SW480 (cell line): ENCODE results near the gene PLAGL2.
"Not testable (repeated sequence)": the region's sequence is repeated elsewhere in the genome, so short reads cannot be mapped to it uniquely, and the experiment has no call there.

ENCODE experiments used
- DNase-seq: peaks from one replicate; pipeline ENCODE4 v3.0.0-alpha.2; 2016; ENCODE audit warnings: low spot score

The PLAGL2 gene

DNA sequence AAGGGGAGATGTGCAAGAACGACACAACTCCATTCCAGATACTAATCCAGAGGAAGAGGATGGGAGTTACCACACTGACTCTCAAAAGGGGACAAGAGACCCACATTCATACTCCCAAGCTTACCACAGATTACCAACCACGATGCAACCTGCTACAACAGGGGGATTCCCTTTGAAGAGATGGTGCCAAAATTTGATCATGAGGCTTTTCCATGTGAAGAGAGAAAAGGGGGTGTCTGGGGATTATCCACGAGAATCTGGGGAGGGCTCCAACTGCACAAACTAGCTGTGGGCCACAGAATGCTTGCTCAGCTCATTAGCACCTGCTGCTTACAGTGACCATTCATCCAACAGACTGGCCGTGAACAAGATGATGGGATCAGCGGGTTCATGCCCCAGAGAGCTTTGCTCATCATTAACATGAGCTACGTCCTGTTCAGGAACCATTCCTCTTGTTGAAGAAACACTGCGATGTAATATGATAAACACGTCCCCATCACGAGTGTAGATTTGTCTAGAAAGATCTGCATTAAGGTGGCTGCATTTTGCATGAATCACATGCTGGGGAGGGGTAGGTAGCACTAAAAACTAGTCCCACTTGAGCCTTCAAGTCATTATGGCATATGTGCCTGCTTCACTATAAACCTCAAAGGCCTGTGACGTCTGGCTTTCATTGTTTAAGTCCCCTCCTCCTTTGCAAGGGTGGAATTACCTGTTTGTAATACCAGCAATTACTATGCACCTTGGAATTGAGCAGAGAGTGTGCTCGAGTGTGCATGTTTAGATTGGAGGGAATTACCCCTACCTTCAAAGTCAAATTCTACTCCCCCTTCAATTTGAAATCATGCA is 4.0 kb downstream of the PLAGL2 start:
- no peak for DNase-seq

DNA sequence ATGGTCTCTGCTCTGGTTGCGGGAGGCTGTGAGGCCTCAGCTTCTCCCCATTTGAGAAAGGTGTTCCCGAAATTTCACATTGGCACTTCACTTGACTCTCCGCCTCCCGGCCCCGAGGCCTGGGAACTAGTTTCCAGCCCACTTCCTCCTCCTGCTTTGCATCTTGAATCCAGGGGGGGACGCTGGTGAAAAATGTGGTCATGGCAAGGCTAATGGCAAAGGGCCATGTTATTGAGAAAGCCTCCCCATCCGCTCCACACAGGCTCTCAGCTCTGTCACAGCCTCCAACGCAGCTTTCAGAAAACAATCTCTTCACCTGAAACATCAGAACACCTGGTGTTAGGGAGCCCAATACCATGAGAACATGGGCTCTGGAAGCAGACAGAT is 5.6 kb downstream of the PLAGL2 start:
- no peak for DNase-seq

DNA sequence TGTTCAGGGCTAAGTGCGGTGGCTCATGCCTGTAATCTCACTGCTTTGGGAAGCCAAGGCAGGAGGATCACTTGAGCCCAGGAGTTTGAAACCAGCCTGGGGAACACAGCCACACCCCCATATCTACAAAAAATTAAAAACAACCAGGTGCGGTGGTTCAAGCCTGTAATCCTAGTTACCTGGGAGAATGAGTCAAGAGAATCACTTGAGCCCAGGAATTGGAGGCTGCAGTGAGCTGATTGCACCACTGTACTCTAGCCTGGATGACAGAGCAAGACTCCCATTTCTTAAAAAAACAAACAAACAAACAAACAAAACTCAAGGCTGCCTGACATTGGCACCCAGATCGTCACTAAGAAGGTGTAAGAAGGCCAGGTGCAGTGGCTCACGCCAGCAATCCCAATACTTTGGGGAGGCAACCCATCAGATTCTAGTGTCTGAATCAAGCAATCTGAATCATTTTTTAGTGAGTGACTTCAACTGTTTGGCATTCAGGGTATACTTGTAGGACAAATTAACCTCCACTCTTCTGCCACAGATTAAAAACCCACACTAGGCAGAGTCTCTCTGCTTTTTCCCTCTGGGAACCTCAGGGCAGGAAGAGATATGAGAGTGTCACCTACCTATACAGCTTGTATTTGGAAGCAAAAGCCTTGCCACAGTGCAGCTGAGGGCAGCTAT is 6.1 kb downstream of the PLAGL2 start:
- DNase-seq = no peak

- no peak for DNase-seq
These were observed 8.5 kb downstream of the PLAGL2 start for GRCh38 chr20:32199006-32199405.

- DNase-seq = not testable (repeated sequence)
These were observed 10.4 kb downstream of the PLAGL2 start for GRCh38 chr20:32197136-32197535.

GRCh38 chr20:32196613-32197012 is 10.9 kb downstream of the PLAGL2 start:
- DNase-seq = not testable (repeated sequence)

GRCh38 chr20:32195581-32195980 is 12.0 kb downstream of the PLAGL2 start:
- no peak for DNase-seq

GRCh38 chr20:32193996-32194395 is 13.5 kb downstream of the PLAGL2 start:
- DNase-seq = no peak

DNA sequence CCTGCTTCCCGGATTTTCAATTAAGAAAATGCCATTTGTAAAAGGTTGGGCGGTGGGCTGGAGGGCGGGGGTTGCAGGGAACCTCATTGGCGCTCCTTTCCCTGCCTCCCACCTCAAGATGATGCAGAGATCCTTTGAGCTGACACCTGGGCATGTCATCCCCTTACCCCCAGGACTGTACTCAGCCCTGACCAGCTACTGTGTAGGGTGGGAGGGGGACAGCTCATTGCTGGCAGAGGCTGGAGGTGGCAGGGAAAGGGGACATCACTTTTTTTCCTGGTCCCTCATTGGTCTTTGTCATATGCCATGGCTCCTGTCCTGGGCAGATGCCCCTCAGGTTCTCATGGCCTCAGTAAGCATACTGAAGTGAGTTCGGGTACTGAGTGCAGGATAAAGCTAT is 14.2 kb downstream of the PLAGL2 start:
- not testable (repeated sequence) for DNase-seq

GRCh38 chr20:32192698-32193097 is 14.8 kb downstream of the PLAGL2 start:
- DNase-seq = no peak

DNA sequence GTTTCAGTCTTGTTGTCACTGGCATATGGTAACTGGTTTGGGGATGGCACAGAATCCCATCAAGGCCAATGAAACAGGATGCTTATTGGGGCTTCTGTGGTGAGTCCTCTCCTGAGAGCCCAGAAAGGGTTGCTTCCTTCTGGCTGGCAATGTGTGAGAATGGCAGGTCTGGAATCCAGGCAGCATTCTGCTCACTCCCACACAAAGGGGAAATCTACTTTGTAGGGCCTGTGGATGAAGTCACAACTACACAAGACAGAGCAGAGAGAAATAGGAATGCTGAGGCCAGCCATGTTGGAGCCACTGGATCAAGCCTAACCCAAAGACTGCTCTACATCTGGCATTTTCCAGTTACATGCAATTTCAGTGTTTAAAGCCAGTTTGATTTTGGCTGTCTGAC is 15.7 kb downstream of the PLAGL2 start:
- no peak for DNase-seq

GRCh38 chr20:32191422-32191821 is 16.1 kb downstream of the PLAGL2 start:
- no peak for DNase-seq

DNA sequence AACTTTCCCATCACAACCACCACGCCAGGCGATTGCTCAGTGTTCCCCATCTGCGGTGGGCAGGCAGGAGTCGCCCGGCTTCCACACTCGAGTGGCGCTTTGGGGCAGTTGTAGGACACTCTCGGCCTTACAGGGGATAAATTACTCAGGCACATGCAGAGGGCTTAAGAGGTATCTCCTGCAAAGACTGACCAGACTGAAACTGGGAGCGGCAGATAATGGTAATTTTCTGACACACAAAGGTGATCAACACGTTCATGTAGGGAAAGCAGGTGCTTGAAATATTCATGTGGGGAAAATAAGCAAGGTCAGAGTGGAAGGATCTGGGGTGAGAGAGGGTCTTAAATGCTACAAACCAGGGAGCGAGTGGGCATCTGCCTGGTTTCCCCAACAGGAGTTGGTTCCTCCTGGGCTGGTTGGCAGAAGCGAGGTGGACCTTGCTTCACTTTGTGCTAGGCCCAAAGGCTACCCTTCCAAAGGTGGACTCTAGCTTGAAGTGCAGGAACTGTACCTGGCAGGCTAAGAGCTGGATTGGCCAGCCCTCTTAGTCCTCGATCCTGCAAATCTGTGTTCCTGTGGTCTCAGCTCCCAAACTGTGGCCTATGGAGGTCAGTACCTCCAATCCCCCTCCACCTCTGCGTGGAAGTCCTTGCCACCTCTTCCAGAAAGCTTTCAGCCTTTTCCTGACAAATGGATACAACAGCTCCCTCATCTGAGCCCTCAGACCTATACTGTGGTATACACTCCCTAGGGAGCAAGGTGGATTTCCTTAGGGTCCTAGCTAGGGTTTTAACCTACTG is 16.7 kb downstream of the PLAGL2 start:
- DNase-seq = no peak

GRCh38 chr20:32189691-32190615 is 17.6 kb downstream of the PLAGL2 start:
- DNase-seq = no peak

DNA sequence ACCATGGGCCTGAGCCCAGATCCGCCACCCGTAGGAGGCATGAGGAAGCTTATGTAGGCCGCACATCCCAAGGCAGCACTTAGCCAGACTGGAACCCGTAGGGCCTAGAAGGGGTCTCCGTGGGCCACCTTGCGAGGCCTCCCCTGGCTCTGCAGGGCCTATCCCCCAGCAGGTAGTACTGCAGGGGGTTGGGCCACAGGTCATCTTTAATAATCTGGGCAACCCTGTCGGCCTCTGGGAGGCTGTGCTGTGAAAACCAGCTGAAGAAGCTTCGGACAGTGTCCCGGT is 18.5 kb downstream of the PLAGL2 start:
- no peak for DNase-seq

DNA sequence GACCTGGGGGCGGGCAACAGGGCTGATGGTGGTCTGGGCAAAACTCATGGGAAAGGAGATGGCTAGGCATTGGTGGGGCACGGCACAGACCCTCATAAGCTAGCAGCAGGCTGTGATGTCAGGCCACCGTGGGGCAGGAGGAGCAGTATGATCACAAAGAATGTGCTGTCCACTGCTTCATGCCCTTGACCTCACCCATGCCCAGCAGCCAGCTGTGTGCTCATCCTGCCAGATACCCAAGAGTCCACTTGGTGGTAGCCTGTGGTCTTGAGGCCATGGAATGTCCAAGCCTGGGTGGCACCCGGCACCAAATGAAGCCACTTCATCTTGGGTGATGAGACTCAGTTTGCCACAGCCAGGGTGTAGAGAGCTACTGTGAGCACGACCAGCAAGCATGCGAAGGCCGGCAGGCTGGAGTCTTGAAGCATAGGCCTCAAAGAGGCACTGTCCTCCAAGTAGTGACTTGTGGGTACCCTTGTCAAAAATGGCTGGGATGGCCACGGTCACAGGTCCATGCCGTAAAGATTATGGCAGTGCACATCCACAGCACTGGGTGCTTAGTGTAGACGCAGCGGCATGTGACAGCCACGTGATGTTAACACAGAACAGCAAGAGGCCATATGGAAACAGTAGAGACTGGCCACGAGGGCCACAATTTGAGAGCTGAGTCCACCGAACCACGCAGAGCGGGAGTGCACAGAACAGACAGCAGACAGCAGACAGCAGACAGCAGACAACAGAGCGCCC is 19.0 kb downstream of the PLAGL2 start:
- no peak for DNase-seq

GRCh38 chr20:32186506-32186905 is 21.0 kb downstream of the PLAGL2 start:
- DNase-seq = no peak

GRCh38 chr20:32184961-32185603 is 22.5 kb downstream of the PLAGL2 start:
- no peak for DNase-seq

DNA sequence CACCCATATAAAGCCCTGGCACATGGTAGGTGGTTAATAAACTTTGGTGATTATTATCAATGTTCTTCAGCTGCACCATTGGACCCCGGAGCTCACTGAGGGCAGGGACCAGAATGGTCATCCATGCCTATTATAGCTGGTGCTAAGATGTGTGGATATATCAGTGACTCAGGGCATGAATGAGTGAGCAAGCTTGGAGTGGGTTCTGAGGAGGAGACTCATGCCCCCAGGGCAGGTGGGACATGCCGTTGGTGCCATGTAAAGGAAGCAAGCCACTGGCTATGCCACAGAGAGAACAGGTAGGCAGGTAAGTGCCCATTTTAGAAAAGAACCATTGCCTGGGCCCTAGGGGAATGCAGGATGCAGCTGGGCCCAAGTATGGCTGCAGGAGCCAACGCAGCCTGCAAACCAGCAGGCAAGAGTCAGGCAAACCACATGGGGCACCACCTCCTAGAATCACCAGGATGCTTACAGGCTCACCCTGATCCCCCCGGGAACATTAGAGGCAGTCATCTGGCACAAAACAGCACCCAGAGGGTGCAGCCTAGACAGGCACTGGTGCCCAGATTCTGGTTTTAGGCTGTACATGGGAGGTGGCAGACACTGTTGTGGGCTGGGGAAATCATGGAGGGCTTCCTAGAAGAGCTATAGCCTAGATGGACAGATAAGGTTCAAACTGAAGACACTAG is 23.5 kb downstream of the PLAGL2 start:
- no peak for DNase-seq

GRCh38 chr20:32181606-32182005 is 25.9 kb downstream of the PLAGL2 start:
- DNase-seq = no peak
